ENCODE measurements around the gene MAP1A.

- TF ChIP-seq CTCF (IDR thresholded peaks at IDR 0.05; ENCODE audit: low read depth, low read length) (no peak), EZH2phosphoT487 (IDR thresholded peaks at IDR 0.05; ENCODE audit: low read depth) (no peak)
Measured at GRCh38 chr15:43541785-43542184, 24.4 kb downstream of the MAP1A start.
